Esophagus squamous epithelium (tissue), 5 donors: Measurements from ENCODE around the gene TRIM36. TPM values are rescaled to one million over a fixed set of nuclear protein-coding genes. Genes with fewer than 3 reads are reported as not detected.

Experiments
- DNase-seq: peaks from one replicate; lab custom pipeline; 2025; lab: John Stamatoyannopoulos, UW
- H3K27ac ChIP-seq, 4 donors: fragments of 200-600 bp; sonication (generic); one replicate each; pipeline ENCODE4 v1.5.1; 2016 to 2019; ENCODE audit warnings: mild to moderate bottlenecking in 1 of 4
- H3K27me3 ChIP-seq, 4 donors: fragments of 200-600 bp; sonication (generic); 1 replicate in 3 of 4; 2 replicates in 1 of 4; pipeline versions ENCODE4 v1.5.1 to v1.6.0; 2017 to 2021; ENCODE audit warnings: antibody characterized with exemption in 1 of 4
- H3K36me3 ChIP-seq, 3 donors: fragments of 200-600 bp; sonication (generic); one replicate each; pipeline ENCODE4 v1.5.1; 2016 to 2019
- H3K4me1 ChIP-seq, 3 donors: fragments of 200-600 bp; sonication (generic); one replicate each; pipeline ENCODE4 v1.5.1; 2017 to 2019
- H3K4me3 ChIP-seq, 4 donors: fragments of 200-600 bp; sonication (generic); 1 replicate in 3 of 4; 2 replicates in 1 of 4; pipeline ENCODE4 v1.5.1; 2016 to 2019; ENCODE audit warnings: mild to moderate bottlenecking in 2 of 4, moderate library complexity in 1 of 4
- H3K9me3 ChIP-seq, 3 donors: fragments of 200-600 bp; sonication (generic); one replicate each; pipeline ENCODE4 v1.5.1; 2016 to 2019
- CTCF ChIP-seq, 6 experiments: fragments of 450-650 bp in 4 of 6; fragments of 200-600 bp in 2 of 6; sonication (generic) in 2 of 6; IDR thresholded peaks; one replicate each; pipeline ENCODE4 v1.5.1; 2016 to 2019; ENCODE audit warnings: antibody characterized with exemption in 6 of 6, mild to moderate bottlenecking in 4 of 6, moderate library complexity in 4 of 6
- POLR2A ChIP-seq, 4 donors: fragments of 450-650 bp; IDR thresholded peaks; one replicate each; pipeline ENCODE4 v1.6.1; 2017; ENCODE audit warnings: antibody characterized with exemption in 4 of 4, mild to moderate bottlenecking in 4 of 4, moderate library complexity in 3 of 4
- WGBS, 2 donors: methylation state at CpG; one replicate each; pipeline ENCODE4 v1.1.5; 2018; 5-methylcytosine and 5-hydroxymethylcytosine counted together
- intact Hi-C: fragments of 100-400 bp; cut with DNase I; formaldehyde crosslinking; loops from one replicate; pipeline ENCODE4 v1.15.0; 2022
- total RNA-seq, 4 donors: library from RNA; depleted of rRNA; stranded (reverse); fragments of >200 nt; gene quantifications; one replicate each; pipeline ENCODE4 v1.1.0, GENCODE V29; 2016
- donor health status: DM: yes; HTN: yes; CAD: no.

The TRIM36 gene
- total RNA-seq, 4 donors from 2014 or later = 0.40 to 0.76 (median 0.47) TPM; not detected in 1

- no peak overlapping the region for H3K4me3 ChIP-seq
- H3K4me1 ChIP-seq = peaks cover 0 to 22% (median 0%) of the 10 kb centered on the region in 3 donors
- peaks cover 0 to 51% (median 0%) of the 10 kb centered on the region in 4 donors for H3K27me3 ChIP-seq
- WGBS, 2 donors = 70 to 73% methylated on average over 2 of the region's 2 CpGs
- no peaks in the 10 kb centered on the region for H3K36me3 ChIP-seq
- intact Hi-C loops = no loop called here
- DNase-seq = no peak
- no peak overlapping the region for H3K27ac ChIP-seq
- TF ChIP-seq CTCF (IDR thresholded peaks at IDR 0.05) = no peak
- TF ChIP-seq POLR2A (IDR thresholded peaks at IDR 0.05) = no peak
- no peaks in the 10 kb centered on the region for H3K9me3 ChIP-seq
Observed at GRCh38 chr5:115194676-115195075, 25.0 kb upstream of the TRIM36 start.

- Histone ChIP-seq H3K27ac (no peak overlapping the region), H3K4me1 (peaks cover 0 to 23% (median 0%) of the 10 kb centered on the region in 3 donors)
- intact Hi-C loops = no loop called here
Observed at GRCh38 chr5:115193295-115193694, 23.6 kb upstream of the TRIM36 start.

GRCh38 chr5:115192098-115192497, 22.4 kb upstream of the TRIM36 start:
- peaks cover 0 to 71% (median 0%) of the 10 kb centered on the region in 4 donors for H3K27me3 ChIP-seq
- TF ChIP-seq CTCF (IDR thresholded peaks at IDR 0.05) = no peak
- TF ChIP-seq POLR2A (IDR thresholded peaks at IDR 0.05) = no peak
- peaks cover 0 to 23% (median 0%) of the 10 kb centered on the region in 3 donors for H3K4me1 ChIP-seq
- no peak for DNase-seq
- intact Hi-C loops = no loop called here
- H3K27ac ChIP-seq = no peak overlapping the region
- no peaks in the 10 kb centered on the region for H3K9me3 ChIP-seq
- H3K4me3 ChIP-seq = no peak overlapping the region
- H3K36me3 ChIP-seq = no peaks in the 10 kb centered on the region
- WGBS, 2 donors = 81 to 93% methylated on average over 1 of the region's 1 CpG

More at GRCh38 chr5:115193295-115193694, 23.6 kb upstream of the TRIM36 start:
- no peaks in the 10 kb centered on the region for H3K9me3 ChIP-seq
- no peak for DNase-seq
- H3K27me3 ChIP-seq = peaks cover 0 to 64% (median 0%) of the 10 kb centered on the region in 4 donors
- no peak for TF ChIP-seq POLR2A (IDR thresholded peaks at IDR 0.05)
- no peaks in the 10 kb centered on the region for H3K36me3 ChIP-seq
- no peak overlapping the region for H3K4me3 ChIP-seq

GRCh38 chr5:115191474-115192031, 21.8 kb upstream of the TRIM36 start:
- intact Hi-C loops = no loop called here
- WGBS, 2 donors = 32 to 51% methylated on average over 8 of the region's 8 CpGs
- no peak overlapping the region for H3K27ac ChIP-seq
- peaks cover 0 to 77% (median 0%) of the 10 kb centered on the region in 4 donors for H3K27me3 ChIP-seq
- no peak for TF ChIP-seq POLR2A (IDR thresholded peaks at IDR 0.05)
- no peak for TF ChIP-seq CTCF (IDR thresholded peaks at IDR 0.05)
- H3K4me1 ChIP-seq = peaks cover 0 to 23% (median 0%) of the 10 kb centered on the region in 3 donors
- DNase-seq = no peak
- no peaks in the 10 kb centered on the region for H3K36me3 ChIP-seq
- H3K9me3 ChIP-seq = no peaks in the 10 kb centered on the region
- no peak overlapping the region for H3K4me3 ChIP-seq

GRCh38 chr5:115190388-115190787, 20.7 kb upstream of the TRIM36 start:
- Histone ChIP-seq H3K27ac (no peak overlapping the region), H3K27me3 (peaks cover 0 to 81% (median 0%) of the 10 kb centered on the region in 4 donors), H3K36me3 (no peaks in the 10 kb centered on the region), H3K4me1 (peaks cover 0 to 23% (median 0%) of the 10 kb centered on the region in 3 donors), H3K9me3 (no peaks in the 10 kb centered on the region), H3K4me3 (no peak overlapping the region)
- no peak for TF ChIP-seq CTCF (IDR thresholded peaks at IDR 0.05)
- no peak for TF ChIP-seq POLR2A (IDR thresholded peaks at IDR 0.05)
- no peak for DNase-seq
- intact Hi-C loops = no loop called here
- 50 to 60% methylated on average over 3 to 4 of the region's 4 CpGs for WGBS, 2 donors
